ENCODE results near the gene SRSF10. TPM values are rescaled to one million over a fixed set of nuclear protein-coding genes. Genes with fewer than 3 reads are reported as not detected.
A peak's percentile ranks its signal among the peaks of the same experiment; 100 is the strongest.

The SRSF10 gene
- total RNA-seq, 2 donors from 2014 or later: 217 to 264 TPM

- Mint-ChIP-seq H3K9me3 (no peaks in the 10 kb centered on the region), H3K27me3 (ENCODE audit: low read depth) (no peaks in the 10 kb centered on the region), H3K4me1 (ENCODE audit: low read depth) (peaks cover 15% of the 10 kb centered on the region), H3K4me3 (no peak overlapping the region), H3K27ac (no peak overlapping the region), H3K36me3 (ENCODE audit: insufficient read depth in 2 of 2) (peaks cover 3 to 5% of the 10 kb centered on the region in 2 donors)
- ATAC-seq (replicated peaks in 1 of 2) (no peak), DNase-seq (no peak)
Observed at GRCh38 chr1:23984417-23985186, 4.5 kb upstream of the SRSF10 start.

GRCh38 chr1:23980728-23981070 is 572 bp upstream of the SRSF10 start:
- H3K27ac Mint-ChIP-seq: peak overlapping the region; percentile 90
- peak overlapping the region; percentile 85 to 93 for H3K4me3 Mint-ChIP-seq
- H3K27me3 Mint-ChIP-seq (ENCODE audit: low read depth): no peaks in the 10 kb centered on the region
- ATAC-seq (replicated peaks in 1 of 2): peak; percentile 66 to 71
- H3K9me3 Mint-ChIP-seq: no peaks in the 10 kb centered on the region
- peak; percentile 72 to 78 for DNase-seq
- peaks cover 16 to 33% of the 10 kb centered on the region in 2 donors for H3K36me3 Mint-ChIP-seq (ENCODE audit: insufficient read depth in 2 of 2)
- H3K4me1 Mint-ChIP-seq (ENCODE audit: low read depth): peaks cover 42% of the 10 kb centered on the region

- Mint-ChIP-seq H3K4me1 (ENCODE audit: low read depth) (peaks cover 50% of the 10 kb centered on the region), H3K36me3 (ENCODE audit: insufficient read depth in 2 of 2) (peaks cover 21 to 41% of the 10 kb centered on the region in 2 donors), H3K9me3 (no peaks in the 10 kb centered on the region), H3K27me3 (ENCODE audit: low read depth) (no peaks in the 10 kb centered on the region), H3K4me3 (peak overlapping the region; percentile 85 to 93), H3K27ac (peak overlapping the region; percentile 98)
- DNase-seq (no peak), ATAC-seq (replicated peaks in 1 of 2) (no peak)
Observed at GRCh38 chr1:23979387-23979880, 693 bp downstream of the SRSF10 start.

- ATAC-seq (replicated peaks in 1 of 2) (no peak), DNase-seq (no peak)
- peaks cover 23 to 45% of the 10 kb centered on the region in 2 donors for H3K36me3 Mint-ChIP-seq (ENCODE audit: insufficient read depth in 2 of 2)
- H3K9me3 Mint-ChIP-seq: no peaks in the 10 kb centered on the region
- peak overlapping the region; percentile 98 for H3K27ac Mint-ChIP-seq
- no peaks in the 10 kb centered on the region for H3K27me3 Mint-ChIP-seq (ENCODE audit: low read depth)
- peaks cover 57% of the 10 kb centered on the region for H3K4me1 Mint-ChIP-seq (ENCODE audit: low read depth)
- peak overlapping the region; percentile 85 to 93 for H3K4me3 Mint-ChIP-seq
Observed at GRCh38 chr1:23978805-23979204, 1.3 kb downstream of the SRSF10 start.

- Mint-ChIP-seq H3K9me3 (no peaks in the 10 kb centered on the region), H3K4me1 (ENCODE audit: low read depth) (peaks cover 61% of the 10 kb centered on the region), H3K27me3 (ENCODE audit: low read depth) (no peaks in the 10 kb centered on the region), H3K4me3 (peak overlapping the region; percentile 85 to 93), H3K27ac (peak overlapping the region; percentile 98), H3K36me3 (ENCODE audit: insufficient read depth in 2 of 2) (peaks cover 23 to 53% of the 10 kb centered on the region in 2 donors)
- ATAC-seq (replicated peaks in 1 of 2) (no peak), DNase-seq (no peak)
Observed at GRCh38 chr1:23977854-23978191, 2.3 kb downstream of the SRSF10 start.

GRCh38 chr1:23977187-23977853 is 2.8 kb downstream of the SRSF10 start:
- no peaks in the 10 kb centered on the region for H3K9me3 Mint-ChIP-seq
- DNase-seq (no peak), ATAC-seq (replicated peaks in 1 of 2) (no peak)
- H3K36me3 Mint-ChIP-seq (ENCODE audit: insufficient read depth in 2 of 2): peaks cover 23 to 57% of the 10 kb centered on the region in 2 donors
- H3K27ac Mint-ChIP-seq: peak overlapping the region; percentile 89
- peak overlapping the region; percentile 85 to 93 for H3K4me3 Mint-ChIP-seq
- peaks cover 65% of the 10 kb centered on the region for H3K4me1 Mint-ChIP-seq (ENCODE audit: low read depth)
- no peaks in the 10 kb centered on the region for H3K27me3 Mint-ChIP-seq (ENCODE audit: low read depth)

GRCh38 chr1:23967871-23968270 is 12.3 kb downstream of the SRSF10 start:
- Mint-ChIP-seq H3K4me3 (peak overlapping the region in 1 of 2 donors; percentile 48), H3K9me3 (no peaks in the 10 kb centered on the region), H3K36me3 (ENCODE audit: insufficient read depth in 2 of 2) (peaks cover 4 to 46% of the 10 kb centered on the region in 2 donors), H3K27ac (peak overlapping the region; percentile 81), H3K4me1 (ENCODE audit: low read depth) (peaks cover 72% of the 10 kb centered on the region), H3K27me3 (ENCODE audit: low read depth) (no peaks in the 10 kb centered on the region)
- no peak for DNase-seq
- ATAC-seq (replicated peaks in 1 of 2): no peak

GRCh38 chr1:23966973-23967493 is 13.1 kb downstream of the SRSF10 start:
- H3K27ac Mint-ChIP-seq: peak overlapping the region; percentile 81
- H3K4me1 Mint-ChIP-seq (ENCODE audit: low read depth): peaks cover 69% of the 10 kb centered on the region
- DNase-seq (no peak), ATAC-seq (replicated peaks in 1 of 2) (no peak)
- no peaks in the 10 kb centered on the region for H3K27me3 Mint-ChIP-seq (ENCODE audit: low read depth)
- peak overlapping the region in 1 of 2 donors; percentile 63 for H3K4me3 Mint-ChIP-seq
- H3K9me3 Mint-ChIP-seq: no peaks in the 10 kb centered on the region
- H3K36me3 Mint-ChIP-seq (ENCODE audit: insufficient read depth in 2 of 2): peaks cover 4 to 43% of the 10 kb centered on the region in 2 donors

- no peak for DNase-seq
- no peak for ATAC-seq (replicated peaks in 1 of 2)
- H3K4me1 Mint-ChIP-seq (ENCODE audit: low read depth): peaks cover 74% of the 10 kb centered on the region
- peak overlapping the region; percentile 52 to 91 for H3K4me3 Mint-ChIP-seq
- H3K36me3 Mint-ChIP-seq (ENCODE audit: insufficient read depth in 2 of 2): peaks cover 10 to 49% of the 10 kb centered on the region in 2 donors
- peak overlapping the region; percentile 99 for H3K27ac Mint-ChIP-seq
- no peaks in the 10 kb centered on the region for H3K9me3 Mint-ChIP-seq
- H3K27me3 Mint-ChIP-seq (ENCODE audit: low read depth): no peaks in the 10 kb centered on the region
Observed at GRCh38 chr1:23964790-23965740, 15.1 kb downstream of the SRSF10 start.

GRCh38 chr1:23964235-23964668 is 15.9 kb downstream of the SRSF10 start:
- peak in 1 of 2 donors; percentile 12 for ATAC-seq (replicated peaks in 1 of 2)
- H3K27me3 Mint-ChIP-seq (ENCODE audit: low read depth): no peaks in the 10 kb centered on the region
- H3K27ac Mint-ChIP-seq: peak overlapping the region; percentile 99
- DNase-seq: no peak
- H3K9me3 Mint-ChIP-seq: no peaks in the 10 kb centered on the region
- H3K36me3 Mint-ChIP-seq (ENCODE audit: insufficient read depth in 2 of 2): peaks cover 10 to 46% of the 10 kb centered on the region in 2 donors
- peak overlapping the region; percentile 52 to 91 for H3K4me3 Mint-ChIP-seq
- H3K4me1 Mint-ChIP-seq (ENCODE audit: low read depth): peaks cover 68% of the 10 kb centered on the region

- Mint-ChIP-seq H3K27me3 (ENCODE audit: low read depth) (no peaks in the 10 kb centered on the region), H3K36me3 (ENCODE audit: insufficient read depth in 2 of 2) (peaks cover 10 to 46% of the 10 kb centered on the region in 2 donors), H3K4me1 (ENCODE audit: low read depth) (peaks cover 71% of the 10 kb centered on the region), H3K27ac (peak overlapping the region; percentile 99), H3K4me3 (peak overlapping the region; percentile 52 to 91), H3K9me3 (no peaks in the 10 kb centered on the region)
- ATAC-seq (replicated peaks in 1 of 2) (no peak), DNase-seq (no peak)
Observed at GRCh38 chr1:23963617-23964234, 16.4 kb downstream of the SRSF10 start.
